Calu3 (cell line): ENCODE data around the gene PLET1. TPM values are rescaled to one million over a fixed set of nuclear protein-coding genes. Genes with fewer than 3 reads are reported as not detected.

Experiments
- BruUV-seq: library from RNA; stranded (reverse); fragments of 400-500 nt; replicated peaks from 2 replicates; lab custom pipeline; 2021; lab: Mats Ljungman, UMichigan
- CTCF ChIA-PET: fragments of 300-600 bp; sonication (Branson Sonifier 250); formaldehyde crosslinking; loops from one replicate; lab custom pipeline; 2022; ENCODE audit warnings: antibody characterized with exemption; lab: Charles Lee
- DNase-seq: peaks from one replicate; pipeline ENCODE4 v3.0.0; 2022
- H3K27ac Mint-ChIP-seq: one replicate; pipeline ENCODE4 v1.8.0; 2022; ENCODE audit warnings: mixed read lengths; ENCODE audit not compliant: unreplicated experiment
- H3K27me3 Mint-ChIP-seq: one replicate; pipeline ENCODE4 v1.8.0; 2022; ENCODE audit warnings: mixed read lengths; ENCODE audit not compliant: unreplicated experiment
- H3K36me3 Mint-ChIP-seq: one replicate; pipeline ENCODE4 v1.8.0; 2022; ENCODE audit warnings: mild to moderate bottlenecking, moderate library complexity, mixed read lengths; ENCODE audit not compliant: insufficient read depth, unreplicated experiment
- H3K4me1 Mint-ChIP-seq: one replicate; pipeline ENCODE4 v1.8.0; 2022; ENCODE audit warnings: mild to moderate bottlenecking, low read depth, mixed read lengths; ENCODE audit not compliant: unreplicated experiment
- H3K4me3 Mint-ChIP-seq: one replicate; pipeline ENCODE4 v1.8.0; 2022; ENCODE audit warnings: mild to moderate bottlenecking, low read depth, moderate library complexity, mixed read lengths; ENCODE audit not compliant: unreplicated experiment
- H3K9me3 Mint-ChIP-seq: one replicate; pipeline ENCODE4 v1.8.0; 2022; ENCODE audit warnings: low read depth, mixed read lengths; ENCODE audit not compliant: unreplicated experiment
- intact Hi-C: fragments of 100-400 bp; cut with micrococcal nuclease; formaldehyde crosslinking; loops from one replicate; pipeline ENCODE4 v1.10.0; 2022; ENCODE audit not compliant: unreplicated experiment
- total RNA-seq: library from RNA; stranded (reverse); gene quantifications from 2 replicates; pipeline ENCODE4 v1.2.3, GENCODE V29; 2022
- TF ChIP-seq, protein P1 (sequence below): fragments of 200-600 bp; IDR thresholded peaks from one replicate; pipeline ENCODE4 v1.8.0; 2022; ENCODE audit warnings: antibody characterized with exemption; ENCODE audit not compliant: unreplicated experiment

PLET1 gene
- total RNA-seq, 1 experiment from 2014 or later: not detected

DNA sequence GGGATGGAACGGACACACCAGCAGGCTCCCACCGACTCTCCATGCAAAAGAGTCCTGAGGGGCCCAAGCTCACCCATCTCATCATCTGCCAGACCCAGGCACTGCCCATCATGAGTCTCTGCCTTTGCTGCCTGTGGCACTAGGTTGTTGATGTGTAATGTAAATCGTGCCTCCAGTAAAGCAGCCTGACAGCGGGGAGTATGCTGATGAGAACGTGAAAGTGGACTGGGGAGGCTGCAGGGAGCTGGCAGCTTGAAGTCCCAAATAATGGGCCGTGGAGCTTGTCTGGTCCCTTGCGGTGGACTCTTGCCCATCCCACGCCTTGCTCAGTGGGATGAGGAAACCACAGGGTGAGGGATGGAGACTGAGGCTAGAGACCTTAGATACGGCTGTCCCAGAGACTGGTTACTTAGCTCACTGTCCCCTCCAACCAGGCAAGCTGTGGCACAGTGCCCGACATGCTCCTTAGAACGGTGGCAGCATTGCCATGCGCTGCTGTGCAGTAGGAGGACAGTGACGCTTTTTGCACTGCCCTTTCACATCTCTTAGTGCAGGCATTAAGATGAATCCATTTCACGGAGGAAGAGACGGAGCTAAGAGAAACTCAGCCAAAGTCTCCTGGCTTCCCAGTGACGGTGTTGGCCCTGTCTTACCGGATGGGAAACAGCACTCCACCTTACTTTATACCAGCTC lies 39.6 kb upstream of the PLET1 start:
- H3K27ac Mint-ChIP-seq: no peak overlapping the region
- TF ChIP-seq, protein P1, sequence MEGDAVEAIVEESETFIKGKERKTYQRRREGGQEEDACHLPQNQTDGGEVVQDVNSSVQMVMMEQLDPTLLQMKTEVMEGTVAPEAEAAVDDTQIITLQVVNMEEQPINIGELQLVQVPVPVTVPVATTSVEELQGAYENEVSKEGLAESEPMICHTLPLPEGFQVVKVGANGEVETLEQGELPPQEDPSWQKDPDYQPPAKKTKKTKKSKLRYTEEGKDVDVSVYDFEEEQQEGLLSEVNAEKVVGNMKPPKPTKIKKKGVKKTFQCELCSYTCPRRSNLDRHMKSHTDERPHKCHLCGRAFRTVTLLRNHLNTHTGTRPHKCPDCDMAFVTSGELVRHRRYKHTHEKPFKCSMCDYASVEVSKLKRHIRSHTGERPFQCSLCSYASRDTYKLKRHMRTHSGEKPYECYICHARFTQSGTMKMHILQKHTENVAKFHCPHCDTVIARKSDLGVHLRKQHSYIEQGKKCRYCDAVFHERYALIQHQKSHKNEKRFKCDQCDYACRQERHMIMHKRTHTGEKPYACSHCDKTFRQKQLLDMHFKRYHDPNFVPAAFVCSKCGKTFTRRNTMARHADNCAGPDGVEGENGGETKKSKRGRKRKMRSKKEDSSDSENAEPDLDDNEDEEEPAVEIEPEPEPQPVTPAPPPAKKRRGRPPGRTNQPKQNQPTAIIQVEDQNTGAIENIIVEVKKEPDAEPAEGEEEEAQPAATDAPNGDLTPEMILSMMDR: no peak
- intact Hi-C loops: no loop called here
- no peaks in the 10 kb centered on the region for H3K9me3 Mint-ChIP-seq
- H3K4me3 Mint-ChIP-seq: no peak overlapping the region
- CTCF ChIA-PET: no interaction called here
- H3K36me3 Mint-ChIP-seq: no peaks in the 10 kb centered on the region
- DNase-seq: no peak
- no peaks in the 10 kb centered on the region for H3K4me1 Mint-ChIP-seq
- BruUV-seq: no TSS peak
- H3K27me3 Mint-ChIP-seq: no peaks in the 10 kb centered on the region

DNA sequence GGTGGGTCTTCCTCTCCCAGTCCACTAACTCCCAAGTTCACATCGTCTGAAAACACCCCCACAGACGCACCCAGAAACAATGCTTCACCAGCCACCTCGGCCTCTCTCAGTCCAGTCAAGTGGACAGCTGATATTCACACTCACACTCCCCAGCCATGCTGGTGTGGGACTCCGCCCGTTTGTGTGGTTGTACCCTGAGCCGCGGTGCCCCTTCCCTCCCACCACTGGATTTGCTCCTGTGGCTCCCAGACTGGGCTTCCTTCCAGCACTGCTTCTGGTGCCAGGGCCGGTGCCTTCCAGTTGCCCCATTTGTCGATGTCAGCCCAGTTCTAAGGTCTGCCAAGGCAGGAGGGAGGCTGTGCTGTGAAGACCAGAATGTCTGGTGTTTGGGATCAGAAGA lies 37.9 kb upstream of the PLET1 start:
- H3K4me3 Mint-ChIP-seq: no peak overlapping the region
- CTCF ChIA-PET: no interaction called here
- BruUV-seq: no TSS peak
- intact Hi-C loops: loop anchor here (10.0 kb wide), 1 partner anchor 286 kb away; no protein-coding TSS in a partner anchor
- H3K9me3 Mint-ChIP-seq: no peaks in the 10 kb centered on the region
- H3K27ac Mint-ChIP-seq: no peak overlapping the region
- no peaks in the 10 kb centered on the region for H3K36me3 Mint-ChIP-seq
- H3K4me1 Mint-ChIP-seq: no peaks in the 10 kb centered on the region
- DNase-seq: no peak
- TF ChIP-seq, protein P1: no peak
- no peaks in the 10 kb centered on the region for H3K27me3 Mint-ChIP-seq

DNA sequence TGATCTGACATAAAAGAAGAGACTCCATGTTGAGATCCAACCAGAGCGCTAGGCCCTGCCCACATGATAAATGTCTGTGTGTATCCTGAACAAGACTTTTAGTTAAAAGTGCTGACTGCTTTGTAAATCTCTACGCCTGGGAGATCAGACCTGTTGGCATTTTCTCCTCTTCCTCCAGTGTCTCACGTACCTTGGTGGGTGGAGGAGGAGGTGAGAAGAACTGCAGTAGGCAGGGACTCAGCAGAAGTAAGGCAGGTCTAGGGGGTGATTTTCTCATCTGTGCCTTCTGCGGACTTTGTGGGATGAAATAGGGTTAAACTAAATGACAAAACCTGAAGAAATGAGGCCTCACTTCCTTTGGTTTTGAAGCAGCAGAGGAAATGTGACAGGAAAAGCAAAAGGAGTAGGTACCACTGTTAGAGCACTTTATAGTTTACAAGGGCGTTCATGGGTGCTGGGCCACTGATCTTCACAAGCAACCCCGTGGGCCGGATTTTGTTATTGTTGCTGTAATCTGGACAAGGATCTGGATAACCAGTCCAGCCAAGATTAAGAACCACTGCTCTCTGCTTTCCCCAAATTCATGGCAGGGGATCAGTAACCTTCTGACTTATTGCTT lies 36.7 kb upstream of the PLET1 start:
- TF ChIP-seq, protein P1: no peak
- DNase-seq: no peak
- Mint-ChIP-seq H3K27ac (no peak overlapping the region), H3K4me1 (no peaks in the 10 kb centered on the region), H3K36me3 (no peaks in the 10 kb centered on the region), H3K4me3 (no peak overlapping the region), H3K27me3 (no peaks in the 10 kb centered on the region), H3K9me3 (no peaks in the 10 kb centered on the region)
- intact Hi-C loops: loop anchor here (10.0 kb wide), 1 partner anchor 287 kb away; no protein-coding TSS in a partner anchor
- no TSS peak for BruUV-seq
- CTCF ChIA-PET: no interaction called here

DNA sequence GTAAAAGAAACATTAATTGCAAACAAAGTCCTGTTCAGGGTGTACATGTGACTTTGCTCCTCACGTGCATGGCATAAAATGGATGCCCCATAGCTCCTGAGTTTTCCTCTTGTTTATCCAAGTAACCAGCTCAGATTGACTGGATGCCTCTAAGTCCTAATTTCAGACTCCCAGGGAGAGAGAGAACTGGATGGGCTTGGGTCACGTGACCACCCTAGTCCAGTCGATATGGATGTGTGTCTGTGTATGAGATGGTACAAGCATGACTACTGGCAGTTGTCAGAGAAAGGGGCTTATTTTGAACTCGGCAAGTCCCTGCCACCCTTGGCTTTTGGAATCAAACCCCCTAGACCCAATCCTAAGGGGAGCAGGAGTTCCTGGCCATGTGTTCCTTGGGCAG lies 35.4 kb upstream of the PLET1 start:
- H3K36me3 Mint-ChIP-seq: no peaks in the 10 kb centered on the region
- H3K27ac Mint-ChIP-seq: no peak overlapping the region
- TF ChIP-seq, protein P1: no peak
- H3K27me3 Mint-ChIP-seq: no peaks in the 10 kb centered on the region
- DNase-seq: no peak
- H3K4me3 Mint-ChIP-seq: no peak overlapping the region
- intact Hi-C loops: loop anchor here (10.0 kb wide), 1 partner anchor 289 kb away; no protein-coding TSS in a partner anchor
- BruUV-seq: no TSS peak
- CTCF ChIA-PET: no interaction called here
- peaks cover 2% of the 10 kb centered on the region for H3K9me3 Mint-ChIP-seq
- H3K4me1 Mint-ChIP-seq: no peaks in the 10 kb centered on the region
